Calu3 (cell line): ENCODE data around the gene OR2L2. TPM values are rescaled to one million over a fixed set of nuclear protein-coding genes. Genes with fewer than 3 reads are reported as not detected.

Experiments used
- BruUV-seq: library from RNA; stranded (reverse); fragments of 400-500 nt; replicated peaks from 2 replicates; lab custom pipeline; 2021; lab: Mats Ljungman, UMichigan
- CTCF ChIA-PET: fragments of 300-600 bp; sonication (Branson Sonifier 250); formaldehyde crosslinking; loops from one replicate; lab custom pipeline; 2022; ENCODE audit warnings: antibody characterized with exemption; lab: Charles Lee
- DNase-seq: peaks from one replicate; pipeline ENCODE4 v3.0.0; 2022
- H3K27ac Mint-ChIP-seq: one replicate; pipeline ENCODE4 v1.8.0; 2022; ENCODE audit warnings: mixed read lengths; ENCODE audit not compliant: unreplicated experiment
- H3K27me3 Mint-ChIP-seq: one replicate; pipeline ENCODE4 v1.8.0; 2022; ENCODE audit warnings: mixed read lengths; ENCODE audit not compliant: unreplicated experiment
- H3K36me3 Mint-ChIP-seq: one replicate; pipeline ENCODE4 v1.8.0; 2022; ENCODE audit warnings: mild to moderate bottlenecking, moderate library complexity, mixed read lengths; ENCODE audit not compliant: insufficient read depth, unreplicated experiment
- H3K4me1 Mint-ChIP-seq: one replicate; pipeline ENCODE4 v1.8.0; 2022; ENCODE audit warnings: mild to moderate bottlenecking, low read depth, mixed read lengths; ENCODE audit not compliant: unreplicated experiment
- H3K4me3 Mint-ChIP-seq: one replicate; pipeline ENCODE4 v1.8.0; 2022; ENCODE audit warnings: mild to moderate bottlenecking, low read depth, moderate library complexity, mixed read lengths; ENCODE audit not compliant: unreplicated experiment
- H3K9me3 Mint-ChIP-seq: one replicate; pipeline ENCODE4 v1.8.0; 2022; ENCODE audit warnings: low read depth, mixed read lengths; ENCODE audit not compliant: unreplicated experiment
- intact Hi-C: fragments of 100-400 bp; cut with micrococcal nuclease; formaldehyde crosslinking; loops from one replicate; pipeline ENCODE4 v1.10.0; 2022; ENCODE audit not compliant: unreplicated experiment
- total RNA-seq: library from RNA; stranded (reverse); gene quantifications from 2 replicates; pipeline ENCODE4 v1.2.3, GENCODE V29; 2022
- TF ChIP-seq, protein P1 (sequence below): fragments of 200-600 bp; IDR thresholded peaks from one replicate; pipeline ENCODE4 v1.8.0; 2022; ENCODE audit warnings: antibody characterized with exemption; ENCODE audit not compliant: unreplicated experiment

The OR2L2 gene
- total RNA-seq, 1 experiment from 2014 or later: 0.21 TPM

DNA sequence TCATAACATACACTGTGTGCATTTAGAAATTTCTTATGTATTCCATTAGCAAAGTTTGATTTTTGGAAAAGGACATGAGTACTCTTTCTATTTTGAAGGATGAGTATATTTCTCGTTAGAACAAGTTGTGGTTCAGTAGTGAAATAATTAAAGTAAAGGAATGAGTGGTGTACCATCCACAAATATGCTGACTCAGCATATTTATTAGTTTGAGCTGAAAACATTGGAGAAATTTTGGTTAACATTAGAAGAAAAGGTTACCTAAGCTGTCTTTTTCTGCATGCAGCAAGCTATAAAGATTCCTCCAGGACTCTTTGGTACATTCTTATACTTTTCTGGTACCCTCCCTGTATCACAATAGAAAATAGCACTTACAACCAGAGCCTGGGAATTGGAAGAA lies 22.1 kb upstream of the OR2L2 start:
- DNase-seq: no peak
- Mint-ChIP-seq H3K27me3 (no peaks in the 10 kb centered on the region), H3K4me1 (no peaks in the 10 kb centered on the region), H3K4me3 (no peak overlapping the region), H3K27ac (no peak overlapping the region), H3K9me3 (peaks cover 30% of the 10 kb centered on the region), H3K36me3 (no peaks in the 10 kb centered on the region)
- TF ChIP-seq, protein P1, sequence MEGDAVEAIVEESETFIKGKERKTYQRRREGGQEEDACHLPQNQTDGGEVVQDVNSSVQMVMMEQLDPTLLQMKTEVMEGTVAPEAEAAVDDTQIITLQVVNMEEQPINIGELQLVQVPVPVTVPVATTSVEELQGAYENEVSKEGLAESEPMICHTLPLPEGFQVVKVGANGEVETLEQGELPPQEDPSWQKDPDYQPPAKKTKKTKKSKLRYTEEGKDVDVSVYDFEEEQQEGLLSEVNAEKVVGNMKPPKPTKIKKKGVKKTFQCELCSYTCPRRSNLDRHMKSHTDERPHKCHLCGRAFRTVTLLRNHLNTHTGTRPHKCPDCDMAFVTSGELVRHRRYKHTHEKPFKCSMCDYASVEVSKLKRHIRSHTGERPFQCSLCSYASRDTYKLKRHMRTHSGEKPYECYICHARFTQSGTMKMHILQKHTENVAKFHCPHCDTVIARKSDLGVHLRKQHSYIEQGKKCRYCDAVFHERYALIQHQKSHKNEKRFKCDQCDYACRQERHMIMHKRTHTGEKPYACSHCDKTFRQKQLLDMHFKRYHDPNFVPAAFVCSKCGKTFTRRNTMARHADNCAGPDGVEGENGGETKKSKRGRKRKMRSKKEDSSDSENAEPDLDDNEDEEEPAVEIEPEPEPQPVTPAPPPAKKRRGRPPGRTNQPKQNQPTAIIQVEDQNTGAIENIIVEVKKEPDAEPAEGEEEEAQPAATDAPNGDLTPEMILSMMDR: no peak
- no TSS peak for BruUV-seq
- intact Hi-C loops: no loop called here
- CTCF ChIA-PET: no interaction called here

DNA sequence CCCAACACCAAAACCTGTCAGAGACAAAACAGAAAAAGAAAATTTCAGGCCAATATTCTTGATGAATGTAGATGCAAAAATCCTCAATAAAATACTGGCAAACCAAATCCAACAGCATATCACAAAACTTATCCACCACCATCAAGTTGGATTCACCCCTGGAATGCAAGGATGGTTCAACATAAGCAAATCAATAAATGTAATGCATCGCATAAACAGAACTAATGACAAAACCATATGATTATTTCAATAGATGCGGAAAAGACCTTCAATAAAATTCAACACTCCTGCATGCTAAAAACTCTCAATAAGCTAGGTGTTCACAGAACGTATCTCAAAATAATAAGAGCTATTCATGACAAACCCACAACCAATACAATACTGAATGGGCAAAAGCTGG lies 20.2 kb upstream of the OR2L2 start:
- Mint-ChIP-seq H3K9me3 (peaks cover 25% of the 10 kb centered on the region), H3K27ac (no peak overlapping the region), H3K27me3 (no peaks in the 10 kb centered on the region), H3K4me1 (no peaks in the 10 kb centered on the region), H3K4me3 (no peak overlapping the region), H3K36me3 (no peaks in the 10 kb centered on the region)
- BruUV-seq: no TSS peak
- intact Hi-C loops: no loop called here
- CTCF ChIA-PET: no interaction called here
- TF ChIP-seq, protein P1: no peak
- DNase-seq: no peak

DNA sequence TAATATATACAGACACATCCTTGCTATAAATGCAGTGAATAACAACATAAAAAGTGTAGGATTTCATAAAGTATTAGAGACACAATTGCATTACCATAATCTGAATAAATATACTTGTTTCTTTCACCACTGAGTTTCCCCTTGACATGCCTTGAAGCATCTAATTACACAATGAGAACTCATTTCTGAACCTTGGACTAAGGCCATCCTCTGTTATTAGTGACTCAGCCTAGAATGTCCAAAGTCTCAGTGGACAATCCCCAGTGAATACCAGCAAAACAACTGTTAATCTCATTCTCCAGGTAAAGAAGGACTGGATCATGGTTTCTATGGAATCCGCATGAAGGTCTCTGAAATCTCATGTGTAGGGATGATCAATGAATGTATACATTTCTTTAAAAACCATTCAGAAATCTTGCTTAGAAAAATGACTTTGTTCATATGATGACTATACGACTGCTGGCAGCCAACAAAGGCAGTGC lies 16.6 kb upstream of the OR2L2 start, which contains the start of gene OR2L5:
Gene OR2L5, plus strand, starts transcription at position 432 of the 482 bp plus-strand sequence. CDS start 8,288 bp downstream, outside the sequence.
- no peak for DNase-seq
- no peaks in the 10 kb centered on the region for H3K27me3 Mint-ChIP-seq
- TF ChIP-seq, protein P1: no peak
- H3K4me3 Mint-ChIP-seq: no peak within 1 kb of the TSS
- H3K4me1 Mint-ChIP-seq: no peaks in the 10 kb centered on the region
- no TSS peak for BruUV-seq
- H3K9me3 Mint-ChIP-seq: peaks cover 19% of the 10 kb centered on the region
- intact Hi-C loops: no loop called here
- no peaks in the 10 kb centered on the region for H3K36me3 Mint-ChIP-seq
- H3K27ac Mint-ChIP-seq: no peak within 1 kb of the TSS
- CTCF ChIA-PET: no interaction called here

DNA sequence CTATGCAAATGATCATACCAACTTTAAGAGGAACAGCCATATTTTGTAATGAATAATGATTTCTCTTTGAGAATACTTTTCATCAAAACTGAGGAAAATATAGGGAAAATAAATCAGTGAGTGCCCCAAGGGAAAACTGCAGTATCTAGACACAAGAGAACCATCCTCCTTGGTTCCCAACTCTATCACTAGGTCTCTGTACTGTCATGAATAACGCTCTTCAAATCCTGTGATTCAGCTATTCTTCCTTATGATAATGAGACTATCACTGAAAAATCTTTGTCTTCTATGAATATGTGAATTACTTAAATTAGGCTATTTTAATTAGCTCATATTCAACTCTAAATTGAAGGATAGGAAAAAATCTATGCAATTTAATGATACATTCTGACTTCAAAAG lies 14.1 kb upstream of the OR2L2 start:
- no peaks in the 10 kb centered on the region for H3K27me3 Mint-ChIP-seq
- H3K36me3 Mint-ChIP-seq: no peaks in the 10 kb centered on the region
- peaks cover 22% of the 10 kb centered on the region for H3K9me3 Mint-ChIP-seq
- TF ChIP-seq, protein P1: no peak
- intact Hi-C loops: no loop called here
- no peak overlapping the region for H3K4me3 Mint-ChIP-seq
- no peaks in the 10 kb centered on the region for H3K4me1 Mint-ChIP-seq
- no TSS peak for BruUV-seq
- DNase-seq: no peak
- CTCF ChIA-PET: no interaction called here
- no peak overlapping the region for H3K27ac Mint-ChIP-seq
